ENCODE measurements around the gene TBC1D8.
"Not testable (repeated sequence)": the region's sequence is repeated elsewhere in the genome, so short reads cannot be mapped to it uniquely, and the experiment has no call there.

TBC1D8 gene

DNA sequence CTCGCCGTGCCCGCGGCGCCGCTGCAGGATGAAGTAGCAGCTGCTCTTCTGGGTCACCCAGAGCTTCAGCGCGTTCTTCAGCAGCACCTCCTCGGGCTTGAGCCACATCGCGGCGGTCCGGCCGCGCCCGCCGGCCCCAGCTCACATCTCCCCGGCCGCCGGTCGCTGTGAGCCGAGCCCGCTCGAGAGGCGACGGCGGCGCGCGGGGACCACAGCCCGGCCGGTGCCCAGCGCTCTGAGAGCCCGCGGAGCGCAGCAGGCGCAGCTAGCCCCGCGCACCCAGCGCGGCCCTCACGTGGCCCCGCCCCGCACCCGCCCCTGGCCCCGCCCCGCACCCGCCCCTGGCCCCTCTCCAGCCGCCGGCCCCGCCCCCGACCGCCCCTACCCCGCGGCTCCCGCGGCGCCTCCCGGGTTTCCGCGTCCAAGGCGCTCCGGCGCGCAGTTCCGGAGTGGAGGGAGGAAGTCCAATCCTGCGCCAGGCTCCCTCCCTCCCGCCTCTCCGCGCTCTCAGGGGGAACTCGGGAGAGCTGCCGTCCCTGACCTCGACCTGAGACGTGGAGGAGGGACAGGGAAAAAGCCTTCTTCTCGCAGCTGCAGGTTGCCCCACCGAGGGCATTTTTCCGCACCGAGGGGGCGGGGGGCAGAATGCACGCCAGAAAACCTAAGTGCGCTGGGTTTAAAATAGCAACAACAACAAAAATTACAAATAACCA lies at the start of gene TBC1D8:
TBC1D8 (minus strand) TSS at position 237 of the 713 bp plus-strand sequence; CDS start at position 108, 129 bp downstream.
- DNase-seq, result peak; percentile 81

DNA sequence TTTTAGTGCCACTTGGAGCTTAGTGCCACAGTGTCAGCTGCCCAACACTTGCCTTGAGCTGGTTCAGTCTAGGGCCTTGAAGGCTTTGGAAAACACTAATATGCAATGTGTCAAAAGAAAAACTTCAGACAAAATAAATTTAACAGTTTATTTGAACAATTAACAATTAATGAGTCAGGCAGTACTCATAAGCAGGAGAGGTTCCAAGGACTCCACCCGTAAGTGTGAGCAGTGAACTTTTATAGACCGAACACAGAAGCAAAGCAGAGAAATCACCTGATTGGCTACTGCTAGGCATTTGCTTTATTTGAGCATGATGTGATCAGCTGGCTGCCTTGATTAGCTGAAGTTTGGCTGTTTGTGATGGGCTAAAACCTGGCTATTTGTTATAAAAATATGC lies 49.5 kb upstream of the TBC1D8 start:
- DNase-seq, result peak; percentile 30

DNA sequence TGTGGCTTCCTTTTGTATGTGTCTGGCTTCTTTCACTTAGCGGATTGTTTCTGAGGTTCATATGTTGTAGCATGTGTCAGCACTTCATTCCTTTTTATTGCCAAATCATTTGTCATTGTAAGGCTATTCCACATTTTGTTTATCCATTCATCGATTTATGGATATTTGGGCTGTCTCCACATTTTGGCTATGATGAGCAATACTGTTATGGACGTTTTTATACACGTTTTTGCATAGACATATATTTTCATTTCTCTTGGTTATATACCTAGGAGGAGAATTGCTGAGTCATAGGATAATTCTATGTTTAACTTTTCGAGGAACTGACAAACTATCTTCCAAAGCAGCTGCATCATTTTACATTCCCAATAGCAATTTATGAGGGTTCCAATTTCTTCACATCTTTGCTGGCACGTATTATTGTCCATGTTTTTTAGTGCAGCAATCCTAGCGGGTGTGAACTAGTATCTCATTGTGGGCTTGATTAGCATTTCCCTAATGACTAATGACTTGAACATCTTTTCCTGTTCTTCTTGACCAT lies 48.1 kb upstream of the TBC1D8 start:
- DNase-seq, result peak; percentile 77

DNA sequence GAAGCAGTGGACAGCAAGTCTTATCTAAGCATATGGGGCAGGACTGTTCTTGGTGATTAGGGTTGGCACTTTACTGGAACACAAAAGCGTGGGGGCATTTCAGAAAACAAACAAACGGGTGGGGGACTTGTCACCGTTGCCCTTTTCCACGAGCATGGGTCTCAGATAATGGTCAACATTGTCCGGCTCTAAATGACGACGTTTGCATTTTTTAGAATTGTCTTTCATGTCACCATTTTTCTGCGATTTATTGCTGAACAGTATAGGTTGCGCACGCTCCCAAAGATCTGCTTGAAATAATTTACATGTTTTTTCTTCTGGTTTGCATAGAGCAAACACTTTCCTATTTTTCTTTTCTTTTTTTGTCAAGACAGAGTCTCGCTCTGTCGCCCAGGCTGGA lies 46.6 kb upstream of the TBC1D8 start:
- DNase-seq, result no peak

DNA sequence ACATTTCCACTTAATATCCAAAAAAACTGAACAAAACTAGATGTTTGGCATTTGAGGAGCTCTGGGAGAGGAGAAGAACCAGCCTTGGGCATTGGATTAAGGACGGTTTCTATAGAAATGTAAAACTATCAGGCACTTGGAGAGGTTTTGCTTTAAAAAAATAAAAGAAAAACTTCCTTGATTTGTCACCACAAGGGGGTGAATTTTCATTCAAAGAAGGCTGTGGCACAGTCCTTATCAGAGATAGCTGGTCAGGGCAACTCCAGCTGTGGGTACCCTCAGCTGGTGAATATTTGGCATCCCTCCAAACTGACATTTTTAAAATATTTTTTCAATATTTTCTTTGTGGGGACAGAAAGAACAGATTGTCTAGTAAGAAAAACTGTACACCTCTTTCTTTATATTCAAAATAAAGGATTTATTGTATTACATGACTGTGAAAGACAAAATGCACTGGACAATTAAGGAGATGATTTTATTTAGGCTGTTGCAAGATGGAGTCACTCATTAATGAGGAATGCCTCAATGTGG lies 46.1 kb upstream of the TBC1D8 start:
- DNase-seq, result no peak

DNA sequence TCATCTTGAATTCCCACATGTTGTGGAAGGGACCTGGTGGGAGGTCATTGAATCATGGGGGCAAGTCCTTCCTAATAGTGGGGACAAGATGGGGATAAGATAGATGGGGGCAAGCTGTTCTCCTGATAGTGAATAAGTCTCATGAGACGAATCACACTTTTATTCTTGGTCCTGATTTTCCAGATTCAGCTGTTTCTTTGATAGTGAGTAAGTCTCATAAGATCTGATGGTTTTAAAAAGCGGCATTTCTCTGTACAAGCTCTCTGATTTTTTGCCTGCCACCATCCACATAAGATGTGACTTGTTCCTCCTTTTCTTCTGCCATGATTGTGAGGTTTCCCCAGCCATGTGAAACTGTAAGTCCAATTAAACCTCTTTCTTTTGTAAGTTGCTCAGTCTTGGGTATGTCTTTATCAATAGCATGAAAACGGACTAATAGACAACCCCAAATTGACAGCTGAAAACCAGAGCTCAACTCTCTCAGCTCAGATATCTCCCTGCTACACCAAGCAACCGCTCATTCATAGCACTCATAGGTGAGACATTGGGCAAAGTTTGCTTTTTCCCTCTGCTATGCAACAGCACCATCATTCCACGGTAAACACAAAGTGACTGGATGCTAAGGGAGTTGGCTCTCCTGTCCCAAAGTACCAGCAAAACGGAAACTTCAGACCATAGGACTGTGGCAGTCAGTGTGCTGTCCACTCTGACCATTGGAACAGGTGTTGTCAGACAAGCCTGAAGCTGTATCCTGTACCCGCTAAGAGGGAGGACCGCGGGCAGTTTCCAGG lies 44.9 kb upstream of the TBC1D8 start:
- no peak for DNase-seq

DNA sequence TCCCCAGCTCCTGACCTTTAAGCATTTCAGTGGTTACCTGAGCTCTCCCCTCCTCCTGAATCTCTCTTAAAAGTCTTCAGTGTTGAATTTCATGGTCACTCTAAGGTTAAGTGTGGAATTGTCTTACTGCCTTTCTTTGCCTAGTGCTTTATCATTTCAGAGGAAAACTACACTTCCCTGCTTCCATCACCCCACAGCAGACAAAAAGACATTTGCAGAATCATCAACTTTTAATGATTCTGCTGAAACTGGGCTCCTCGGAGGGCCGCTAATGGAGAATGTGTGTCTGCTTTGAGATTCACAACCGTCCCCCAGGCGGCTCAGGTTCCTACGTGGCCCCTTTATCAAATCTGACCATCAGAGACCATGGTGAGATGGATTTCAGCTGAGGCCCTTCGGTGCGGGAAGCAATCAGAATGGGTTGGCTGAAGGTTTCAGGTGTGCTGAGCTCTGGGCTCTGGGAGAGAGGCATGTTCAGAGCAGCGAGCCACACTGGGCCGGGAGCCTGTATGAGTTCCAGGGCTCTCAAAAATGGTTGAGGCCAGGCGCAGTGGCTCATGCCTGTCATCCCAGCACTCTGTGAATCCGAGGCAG lies 41.9 kb upstream of the TBC1D8 start:
- no peak for DNase-seq

DNA sequence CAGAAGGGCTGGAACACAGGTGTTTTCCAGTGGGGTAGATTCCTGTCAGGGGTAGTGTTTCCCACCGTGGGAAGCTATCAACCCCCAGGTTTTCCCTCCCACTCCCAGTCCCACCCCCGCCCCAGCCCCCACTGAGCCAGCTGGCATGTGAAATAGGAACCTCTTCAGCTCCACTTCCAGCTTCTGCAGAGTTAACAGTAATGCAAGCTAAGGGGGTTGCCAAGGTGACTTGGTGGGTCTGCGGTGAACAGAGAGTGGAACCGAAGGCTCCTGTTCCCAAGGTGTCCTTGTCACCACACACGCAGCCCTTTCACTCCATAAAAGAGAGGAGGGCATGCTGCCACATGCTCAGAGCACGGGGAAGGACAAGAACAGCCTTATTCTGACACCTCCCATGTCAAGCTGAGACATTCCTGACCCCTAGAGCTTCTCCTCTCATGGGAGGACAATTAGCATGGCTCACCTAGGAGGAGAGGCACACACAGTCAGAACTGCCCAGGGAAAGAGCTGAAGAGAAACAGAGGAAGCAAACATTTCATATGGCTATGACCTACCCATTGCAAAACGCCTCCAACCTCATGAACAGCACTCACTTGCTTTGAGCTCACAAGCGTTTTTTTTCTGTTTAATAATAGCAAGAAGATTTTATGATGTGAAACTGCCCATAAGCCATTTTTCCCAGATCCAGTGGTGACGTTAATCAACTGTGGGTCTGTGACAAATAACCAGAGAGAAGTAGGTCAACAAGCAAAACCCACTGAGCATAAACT lies 39.8 kb upstream of the TBC1D8 start:
- no peak for DNase-seq

DNA sequence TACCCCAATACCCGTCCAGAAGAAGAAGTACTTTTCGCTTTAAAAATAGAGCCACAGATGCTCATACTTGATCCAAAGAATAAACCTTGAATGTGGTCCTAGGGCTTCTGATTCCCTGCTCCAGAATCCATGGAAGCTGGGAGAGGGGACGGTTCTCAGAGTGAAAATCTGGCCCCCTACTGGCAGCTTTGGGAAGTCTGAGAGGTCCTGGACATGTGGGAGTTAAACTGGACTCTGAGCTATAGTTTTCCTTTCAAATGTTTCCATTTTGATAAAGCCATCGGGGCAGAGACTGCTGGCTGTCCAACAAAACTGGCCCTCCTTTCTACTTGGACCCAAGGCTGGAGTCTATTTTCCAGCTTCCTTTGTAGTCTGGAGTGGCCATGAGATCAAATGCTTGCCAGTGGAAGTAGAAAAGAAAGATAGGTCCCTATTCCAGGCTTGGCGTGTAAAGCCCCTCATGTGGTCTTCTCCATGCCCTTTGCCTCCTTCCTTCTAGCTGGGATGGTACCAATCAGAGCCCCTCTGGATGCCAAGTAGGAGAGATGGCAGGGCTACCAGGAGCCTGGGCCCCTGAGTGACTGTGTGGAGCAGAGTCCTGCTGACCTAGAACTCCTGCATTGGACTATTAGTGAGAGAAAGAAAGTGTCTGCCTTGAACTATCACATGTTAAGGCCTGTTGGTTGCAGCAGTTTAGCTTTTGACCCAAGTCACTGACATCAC lies 37.7 kb upstream of the TBC1D8 start:
- DNase-seq, result peak; percentile 21

DNA sequence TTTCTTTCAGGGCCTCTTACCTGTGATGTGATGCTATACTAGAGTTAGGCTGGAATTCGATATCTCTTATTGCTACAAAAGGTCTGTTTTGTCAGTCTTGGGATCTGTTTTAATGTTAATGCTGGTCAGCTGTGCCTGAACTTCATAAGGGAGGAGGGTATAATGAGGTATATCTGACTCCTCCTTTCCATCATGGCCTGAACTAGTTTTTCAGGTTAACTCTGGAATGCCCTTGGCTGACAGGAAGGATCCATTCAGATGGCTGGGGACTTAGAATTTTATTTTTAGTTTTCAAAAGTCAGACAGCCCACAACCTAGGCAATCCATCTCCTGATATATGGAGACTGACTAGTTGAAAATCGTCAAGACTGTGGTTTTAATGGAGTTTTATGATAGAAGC lies 35.9 kb upstream of the TBC1D8 start:
- no peak for DNase-seq

DNA sequence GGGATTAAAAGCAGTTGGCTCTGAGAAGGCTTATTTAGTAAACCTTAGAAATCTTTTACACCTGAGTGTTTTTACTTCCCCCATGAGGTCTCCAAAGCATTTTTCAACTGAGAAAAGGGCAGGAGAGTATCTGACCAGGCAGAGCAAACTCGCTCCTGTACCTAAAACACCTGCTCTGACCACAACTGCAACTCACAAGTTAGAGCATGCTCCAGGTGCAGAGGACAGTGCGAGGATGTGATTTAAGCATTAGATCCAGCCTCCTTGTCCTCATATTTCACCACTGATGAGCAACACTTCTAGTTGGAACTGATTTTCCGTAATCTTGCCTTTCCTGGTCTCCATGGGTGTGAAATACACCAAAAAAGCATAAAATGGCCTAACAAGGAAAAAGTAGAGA lies 34.5 kb upstream of the TBC1D8 start:
- no peak for DNase-seq

DNA sequence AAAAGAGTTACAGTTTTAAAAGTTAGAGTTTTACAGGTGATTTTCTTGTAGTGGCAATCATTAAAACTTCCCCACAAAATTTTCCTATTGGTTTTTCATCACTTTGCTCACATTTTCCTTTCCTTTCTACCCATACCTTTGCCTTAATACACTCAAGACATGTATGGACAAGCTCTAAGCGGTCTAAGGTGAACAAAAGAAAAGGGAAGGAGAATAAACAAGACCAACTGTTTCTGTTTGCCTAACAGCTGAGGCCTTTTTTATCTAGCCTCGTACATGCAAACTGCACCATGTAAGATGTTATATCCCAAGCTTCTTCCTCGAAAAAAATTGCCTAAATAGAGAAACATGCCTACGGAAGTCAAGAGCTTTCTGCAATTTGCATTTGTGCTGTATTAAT lies 33.9 kb upstream of the TBC1D8 start:
- DNase-seq, result no peak

DNA sequence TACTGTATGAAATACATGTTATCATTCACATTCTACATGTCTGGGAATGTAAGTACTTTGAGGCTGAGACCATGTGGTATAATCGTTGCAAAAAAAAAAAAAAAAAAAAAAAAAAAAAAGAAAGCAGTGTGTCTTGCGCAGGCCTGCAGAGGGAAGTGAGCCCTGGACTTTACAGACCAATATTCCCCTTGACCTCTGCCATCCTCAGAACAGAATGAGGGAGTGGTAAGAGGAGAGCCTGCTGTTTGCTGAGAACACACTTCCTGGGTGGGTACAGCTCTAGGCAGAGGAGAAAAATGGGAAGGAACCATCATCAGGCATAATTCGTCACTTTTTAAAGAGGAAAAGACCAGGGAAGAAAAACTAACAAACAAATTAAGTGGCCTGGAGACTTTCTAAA lies 28.8 kb upstream of the TBC1D8 start:
- no peak for DNase-seq

DNA sequence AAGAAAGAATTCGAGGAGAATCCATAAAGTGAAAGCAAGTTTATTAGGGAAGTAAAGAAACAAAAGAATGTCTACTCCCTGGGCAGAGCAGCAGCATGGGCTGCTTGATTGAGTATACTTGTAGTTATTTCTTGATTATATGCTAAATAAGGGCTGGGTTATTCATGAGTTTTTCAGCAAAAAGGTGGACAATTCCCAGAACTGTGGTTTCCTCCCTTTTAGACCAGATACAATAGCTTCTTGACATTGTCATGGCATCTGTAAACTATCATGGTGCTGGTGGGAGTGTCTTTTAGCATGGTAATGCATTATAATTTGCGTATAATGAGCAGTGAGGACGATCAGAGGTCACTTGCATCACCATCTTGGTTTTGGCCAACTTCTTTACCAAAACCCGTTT lies 25.6 kb upstream of the TBC1D8 start:
- DNase-seq, result no peak

DNA sequence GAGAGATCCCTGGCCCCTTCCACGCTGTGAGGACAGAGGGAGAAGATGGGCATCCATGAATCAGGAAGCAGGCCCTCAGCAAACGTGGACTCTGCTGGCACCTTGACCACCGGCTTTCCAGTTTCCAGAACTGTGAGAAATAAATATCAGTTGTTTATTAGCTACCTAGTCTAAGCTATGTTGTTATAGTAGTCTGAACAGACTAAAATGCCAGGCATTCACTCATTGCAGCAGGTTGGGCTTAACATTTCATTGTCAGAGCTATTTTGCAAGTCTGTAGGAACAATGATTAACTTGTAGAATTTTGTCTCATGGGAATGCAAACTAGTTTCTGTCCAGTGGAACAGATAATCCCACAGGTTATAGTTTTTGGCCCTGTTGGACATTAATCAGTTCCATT lies 24.8 kb upstream of the TBC1D8 start:
- no peak for DNase-seq

DNA sequence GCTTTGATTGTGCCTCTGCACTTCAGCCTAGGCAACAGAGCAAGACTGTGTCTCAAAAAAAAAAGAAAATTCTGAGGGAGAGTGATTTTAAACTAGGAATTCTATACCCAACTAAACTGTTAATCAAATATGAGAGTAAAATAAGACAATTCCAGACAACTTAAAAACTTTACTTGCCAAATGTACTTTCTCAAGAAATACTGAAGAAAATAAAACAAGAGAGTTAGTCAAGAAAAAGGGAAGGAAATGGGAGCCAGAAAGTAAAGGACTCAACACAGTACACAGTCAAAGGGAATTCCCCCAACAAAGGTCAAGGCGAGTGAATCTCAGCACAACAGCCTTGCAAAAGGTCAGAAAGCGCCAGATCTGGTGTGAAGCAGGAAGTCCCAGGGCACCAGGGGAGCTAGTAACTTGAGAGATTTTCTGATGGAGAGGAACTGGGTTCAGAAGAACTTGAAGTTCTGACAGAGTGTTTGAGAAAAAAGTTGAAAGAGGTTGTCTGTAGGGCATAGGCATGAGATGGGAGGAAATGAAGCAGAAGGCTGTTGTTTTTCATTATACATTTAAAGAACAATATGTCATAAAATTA lies 22.6 kb upstream of the TBC1D8 start:
- no peak for DNase-seq

DNA sequence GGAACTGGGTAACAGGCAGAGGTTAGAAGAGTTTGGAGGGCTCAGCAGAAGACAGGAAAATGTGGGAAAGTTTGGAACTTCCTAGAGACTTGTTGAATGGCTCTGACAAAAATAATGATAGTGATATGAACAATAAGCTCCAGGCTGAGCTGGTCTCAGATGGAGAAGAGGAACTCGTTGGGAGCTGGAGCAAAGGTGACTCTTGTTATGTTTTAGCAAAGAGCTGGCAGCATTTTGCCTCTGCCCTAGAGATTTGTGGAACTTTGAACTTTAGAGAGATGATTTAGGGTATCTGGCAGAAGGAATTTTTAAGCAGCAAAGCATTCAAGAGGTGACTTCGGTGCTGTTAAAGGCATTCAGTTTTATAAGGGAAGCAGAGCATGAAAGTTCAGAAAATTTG lies 18.6 kb upstream of the TBC1D8 start:
- not testable (repeated sequence) for DNase-seq

DNA sequence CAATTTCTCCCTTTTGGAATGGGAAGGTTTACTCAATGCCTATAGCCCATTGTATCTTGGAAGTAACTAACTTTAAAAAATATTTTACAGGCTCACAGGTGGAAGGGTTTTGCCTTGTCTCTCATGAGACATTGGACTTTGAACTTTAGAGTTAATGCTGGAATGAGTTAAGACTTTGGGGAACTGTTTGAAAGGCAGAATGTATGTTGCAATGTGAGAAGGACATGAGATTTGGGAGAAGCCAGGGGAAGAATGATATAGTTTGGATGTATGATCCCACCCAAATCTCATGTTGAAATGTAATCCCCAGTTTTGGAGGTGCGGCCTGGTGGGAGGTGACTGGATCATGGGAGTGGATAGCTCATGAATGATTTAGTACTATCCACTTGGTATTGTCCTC lies 17.5 kb upstream of the TBC1D8 start:
- DNase-seq, result no peak

DNA sequence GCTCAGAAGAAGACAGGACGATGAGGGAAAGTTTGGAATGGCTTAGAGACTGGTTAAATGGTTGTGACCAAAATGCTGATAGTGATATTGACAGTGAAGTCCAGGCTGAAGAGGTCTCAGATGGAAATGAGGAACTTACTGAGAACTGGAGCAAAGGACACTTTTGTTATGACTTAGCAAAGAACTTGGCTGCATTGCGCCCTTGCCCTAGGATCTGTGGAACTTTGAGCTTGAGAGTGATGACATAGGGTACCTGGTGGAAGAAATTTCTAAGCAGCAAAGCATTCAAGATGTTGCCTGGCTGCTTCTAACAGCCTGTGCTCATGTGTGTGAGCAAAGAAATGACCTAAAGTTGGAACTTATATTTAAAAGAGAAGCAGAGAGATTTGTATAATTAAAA lies 16.4 kb upstream of the TBC1D8 start:
- DNase-seq, result not testable (repeated sequence)

DNA sequence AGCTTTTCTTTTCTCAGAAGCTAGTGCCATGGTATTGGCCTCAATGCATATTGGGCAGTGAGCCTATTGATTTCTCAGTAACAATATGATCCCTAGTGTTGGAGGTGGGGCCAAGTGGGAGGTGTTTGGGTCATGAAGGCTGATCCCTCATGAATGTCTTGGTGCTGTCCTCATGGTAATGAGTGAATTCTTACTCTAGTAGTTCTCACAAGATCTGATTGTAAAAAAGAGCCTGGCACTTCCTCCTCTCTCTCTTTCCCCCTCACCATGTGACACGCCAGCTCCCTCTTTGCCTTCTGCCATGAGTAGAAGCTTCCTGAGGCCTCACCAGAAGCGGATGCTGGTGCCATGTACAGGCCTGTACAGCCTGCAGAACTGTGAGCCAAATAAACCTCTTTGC lies 12.8 kb upstream of the TBC1D8 start:
- no peak for DNase-seq

DNA sequence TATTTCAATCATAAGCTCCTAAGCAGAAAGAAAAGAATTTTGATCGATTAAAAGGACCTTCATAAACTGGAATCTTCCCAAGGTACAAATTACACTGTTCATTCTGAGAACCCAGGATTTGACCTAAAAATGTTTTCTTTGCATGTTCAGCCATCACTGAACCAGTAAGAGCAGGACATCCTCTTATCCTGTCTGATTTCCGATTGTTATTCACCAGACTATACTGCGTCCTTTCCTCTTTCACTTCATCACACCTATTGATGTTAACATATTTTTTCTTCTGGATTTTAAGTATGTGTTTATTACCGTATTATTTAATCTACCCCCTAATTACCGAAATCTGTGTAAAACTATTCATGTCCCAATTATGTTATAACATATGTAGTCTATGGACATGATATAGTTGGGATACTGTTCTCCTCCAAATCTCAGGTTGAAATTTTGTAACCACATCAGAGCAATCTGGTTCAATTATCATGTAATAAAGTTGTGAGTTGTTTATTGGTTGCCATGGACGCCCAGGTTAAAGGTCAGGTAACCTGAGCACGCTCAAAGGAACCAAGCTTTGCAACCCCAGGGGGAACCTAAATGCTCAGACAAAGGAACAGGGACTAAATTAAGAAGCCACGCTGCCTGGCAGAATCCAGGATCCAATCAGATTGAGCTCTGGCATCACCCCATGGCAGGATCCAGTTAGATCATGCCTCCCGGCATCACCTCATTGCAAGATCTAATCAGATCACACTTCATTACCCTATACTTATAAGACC lies 11.6 kb upstream of the TBC1D8 start:
- DNase-seq, result no peak

Data from HCEC 1CT (cell line).